GM12878 (cell line): ENCODE results near the gene GIGYF2.

Experiments
- BACH1 ChIP-seq: fragments of 450-650 bp; IDR thresholded peaks from 2 replicates; pipeline ENCODE4 v1.6.1; 2017; ENCODE audit warnings: mild to moderate bottlenecking, borderline replicate concordance
- EP300 ChIP-seq, 2 experiments: fragments of 150-350 bp in 1 of 2; IDR thresholded peaks; 2 replicates each; pipeline ENCODE4 v1.6.1; 2011 to 2012; ENCODE audit warnings: low read depth in 2 of 2, low read length in 2 of 2, borderline replicate concordance in 1 of 2, improper control_type of control experiment in 1 of 2, inconsistent platforms in 1 of 2; ENCODE audit not compliant: control insufficient read depth in 1 of 2
- MAX ChIP-seq: IDR thresholded peaks from 2 replicates; pipeline ENCODE4 v1.6.1; 2012; ENCODE audit warnings: low read depth, low read length, improper control_type of control experiment
- NFIC ChIP-seq: IDR thresholded peaks from 2 replicates; pipeline ENCODE4 v1.6.1; 2012; ENCODE audit warnings: low read depth, mild to moderate bottlenecking, inconsistent platforms, low read length, moderate library complexity
- RAD21 ChIP-seq: IDR thresholded peaks from 2 replicates; pipeline ENCODE4 v1.6.1; 2011; ENCODE audit warnings: mild to moderate bottlenecking, low read depth, low read length, moderate library complexity; ENCODE audit not compliant: insufficient read depth
- SRF ChIP-seq, 2 experiments: IDR thresholded peaks; 2 replicates each; pipeline ENCODE4 v1.6.1; 2011; ENCODE audit warnings: low read depth in 2 of 2, low read length in 2 of 2, mild to moderate bottlenecking in 1 of 2, moderate library complexity in 1 of 2
- TAF1 ChIP-seq: IDR thresholded peaks from 2 replicates; pipeline ENCODE4 v1.6.1; 2011; ENCODE audit warnings: mild to moderate bottlenecking, low read depth, low read length, borderline replicate concordance
- TCF12 ChIP-seq: IDR thresholded peaks from 2 replicates; pipeline ENCODE4 v1.6.1; 2011; ENCODE audit warnings: low read depth, mild to moderate bottlenecking, low read length
- YY1 ChIP-seq: IDR thresholded peaks from 2 replicates; pipeline ENCODE4 v1.6.1; 2011; ENCODE audit warnings: low read depth, mild to moderate bottlenecking, low read length
- ZZZ3 ChIP-seq: IDR thresholded peaks from 2 replicates; pipeline ENCODE4 v1.6.1; 2011; ENCODE audit warnings: low read depth; ENCODE audit not compliant: control insufficient read depth, insufficient read length
- TF ChIP-seq, protein P1 (sequence below), 3 experiments: IDR thresholded peaks in 2 of 3; conservative IDR thresholded peaks in 1 of 3; 2 replicates each; pipeline ENCODE4 v1.5.1; 2011; ENCODE audit warnings: low read depth in 3 of 3, low read length in 3 of 3, mild to moderate bottlenecking in 3 of 3, control low read depth in 2 of 3, moderate library complexity in 2 of 3, inconsistent platforms in 1 of 3, mixed read lengths in 1 of 3; ENCODE audit not compliant: control insufficient read depth in 2 of 3, insufficient read depth in 1 of 3; ENCODE audit errors: extremely low read depth in 1 of 3

- TF ChIP-seq, protein P1, sequence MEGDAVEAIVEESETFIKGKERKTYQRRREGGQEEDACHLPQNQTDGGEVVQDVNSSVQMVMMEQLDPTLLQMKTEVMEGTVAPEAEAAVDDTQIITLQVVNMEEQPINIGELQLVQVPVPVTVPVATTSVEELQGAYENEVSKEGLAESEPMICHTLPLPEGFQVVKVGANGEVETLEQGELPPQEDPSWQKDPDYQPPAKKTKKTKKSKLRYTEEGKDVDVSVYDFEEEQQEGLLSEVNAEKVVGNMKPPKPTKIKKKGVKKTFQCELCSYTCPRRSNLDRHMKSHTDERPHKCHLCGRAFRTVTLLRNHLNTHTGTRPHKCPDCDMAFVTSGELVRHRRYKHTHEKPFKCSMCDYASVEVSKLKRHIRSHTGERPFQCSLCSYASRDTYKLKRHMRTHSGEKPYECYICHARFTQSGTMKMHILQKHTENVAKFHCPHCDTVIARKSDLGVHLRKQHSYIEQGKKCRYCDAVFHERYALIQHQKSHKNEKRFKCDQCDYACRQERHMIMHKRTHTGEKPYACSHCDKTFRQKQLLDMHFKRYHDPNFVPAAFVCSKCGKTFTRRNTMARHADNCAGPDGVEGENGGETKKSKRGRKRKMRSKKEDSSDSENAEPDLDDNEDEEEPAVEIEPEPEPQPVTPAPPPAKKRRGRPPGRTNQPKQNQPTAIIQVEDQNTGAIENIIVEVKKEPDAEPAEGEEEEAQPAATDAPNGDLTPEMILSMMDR (IDR thresholded peaks at IDR 0.05 in 2 of 3, conservative IDR thresholded peaks at IDR 0.05 in 1 of 3; ENCODE audit: control insufficient read depth in 2 of 3, extremely low read depth in 1 of 3, insufficient read depth in 1 of 3, low read depth in 3 of 3, low read length in 3 of 3) = no peak
- TF ChIP-seq NFIC = no peak
- no peak for TF ChIP-seq ZZZ3
- TF ChIP-seq MAX = no peak
- TF ChIP-seq YY1 = no peak
- TF ChIP-seq EP300 (IDR thresholded peaks at IDR 0.05; ENCODE audit: borderline replicate concordance in 1 of 2, control insufficient read depth in 1 of 2, low read depth in 2 of 2, low read length in 2 of 2) = no peak
- TF ChIP-seq BACH1 = no peak
- TF ChIP-seq TAF1 = no peak
- no peak for TF ChIP-seq TCF12
- TF ChIP-seq RAD21 = no peak
- no peak for TF ChIP-seq SRF (IDR thresholded peaks at IDR 0.05; ENCODE audit: low read depth in 2 of 2, low read length in 2 of 2)
Measured at GRCh38 chr2:232871418-232871834, 174.3 kb downstream of the GIGYF2 start.
